ENCODE measurements around the gene SUSD3. TPM values are rescaled to one million over a fixed set of nuclear protein-coding genes. Genes with fewer than 3 reads are reported as not detected.

The SUSD3 gene
- total RNA-seq, 1 donor from 2014 or later = 58.8 TPM

DNA sequence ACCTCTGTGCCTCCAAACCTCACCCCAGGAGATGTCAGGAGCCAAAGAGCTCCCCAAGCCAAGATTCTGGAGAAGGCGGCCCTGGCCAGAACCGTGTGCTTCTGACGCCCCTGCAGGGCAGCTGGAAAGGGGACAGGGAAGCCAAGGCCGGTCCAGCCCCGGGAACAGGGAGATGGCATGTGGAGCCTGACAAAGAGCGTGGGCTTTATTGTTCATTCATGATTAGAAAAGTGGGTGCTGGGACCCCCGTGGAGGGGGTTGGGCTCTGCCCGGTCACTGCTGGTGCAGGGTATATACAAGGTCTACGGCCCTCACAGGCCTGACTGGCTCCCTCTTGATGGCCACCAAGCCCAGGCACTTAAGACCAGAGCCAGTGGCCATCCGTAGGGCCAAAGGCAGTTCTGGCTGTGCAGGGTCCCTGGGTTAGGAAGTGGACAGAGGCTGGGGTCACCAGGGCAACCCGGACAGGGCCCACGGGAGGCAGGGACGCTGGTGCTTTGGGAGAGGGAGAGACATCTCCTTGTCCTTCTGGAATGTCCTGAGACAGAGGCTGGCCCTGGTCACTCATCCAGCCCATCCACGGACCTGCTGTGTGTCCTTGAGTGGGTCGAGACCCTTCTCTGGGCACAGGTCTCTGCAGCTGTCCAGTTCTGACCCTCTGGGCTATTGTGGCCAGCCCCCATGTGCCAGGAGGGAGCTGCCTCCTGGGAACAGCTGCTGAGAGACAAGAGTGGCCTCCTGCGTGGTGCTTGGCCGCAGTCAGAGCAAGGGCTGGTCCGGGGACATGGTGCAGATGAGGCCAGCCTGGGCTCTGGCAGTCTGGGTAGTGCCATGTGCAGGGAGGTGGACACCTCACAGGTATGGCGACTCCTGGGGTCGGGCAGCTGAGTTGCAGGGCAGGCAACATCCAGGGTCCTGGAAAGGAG, 63.1 kb downstream of the SUSD3 start:
- intact Hi-C loops (cut with micrococcal nuclease) = no loop called here

DNA sequence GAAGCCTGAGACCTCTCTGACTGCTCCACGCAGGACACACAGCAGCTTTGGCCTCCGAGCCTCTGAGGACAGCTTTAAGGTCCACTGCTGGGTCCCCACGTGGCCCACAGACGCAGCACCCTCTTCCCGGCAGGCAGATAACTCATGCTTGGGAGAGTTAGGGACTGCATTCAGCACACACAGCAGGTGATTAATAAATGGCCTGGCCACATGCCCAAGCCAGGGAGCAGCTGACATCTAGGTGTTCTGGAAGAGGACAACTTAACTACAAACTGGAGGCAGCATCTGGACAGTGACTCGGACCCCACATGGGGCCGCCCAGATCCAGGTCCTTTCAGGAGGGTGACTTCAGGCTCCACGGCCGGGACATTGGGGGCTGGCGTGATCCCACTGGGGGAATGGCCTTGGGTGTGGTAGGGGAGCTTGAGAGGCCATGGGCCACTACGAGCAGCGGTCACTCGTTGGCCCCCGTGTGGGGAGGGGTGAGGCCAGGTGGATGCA, 64.3 kb downstream of the SUSD3 start:
- intact Hi-C loops (cut with micrococcal nuclease) = no loop called here

DNA sequence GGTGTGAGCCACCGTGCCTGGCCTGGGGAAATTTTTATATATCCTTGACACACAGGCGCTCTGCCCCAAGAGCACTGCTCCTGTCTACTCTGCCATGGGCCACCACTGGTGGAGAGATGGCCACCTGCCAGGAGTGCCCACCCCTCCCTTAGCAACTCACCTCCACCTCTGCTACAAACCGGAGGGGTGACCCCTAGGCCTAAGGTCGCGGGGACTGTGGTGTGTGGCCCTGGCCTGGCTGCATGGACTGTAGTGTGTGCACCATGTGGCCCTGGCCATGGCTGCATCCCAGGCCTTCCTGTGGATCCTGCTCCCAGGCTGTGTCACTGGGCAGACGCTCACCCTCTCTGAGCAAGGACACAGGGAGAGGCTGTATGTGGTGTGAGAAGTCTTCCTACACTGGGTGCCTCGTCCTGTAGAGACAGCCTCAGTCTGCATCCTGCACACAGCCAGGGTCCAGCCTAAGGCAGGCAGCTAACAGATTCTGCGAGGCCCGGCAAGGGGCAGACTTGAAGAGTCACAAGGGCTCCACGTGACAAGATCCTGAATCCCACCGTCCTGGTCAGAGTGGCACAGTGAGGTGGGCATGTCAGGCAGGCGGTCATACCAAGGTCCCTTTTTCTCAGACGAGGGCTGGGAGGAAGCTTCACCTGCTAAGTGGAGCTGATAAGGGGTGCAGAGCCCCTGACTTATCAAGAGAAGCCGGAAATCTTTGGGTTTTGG, 65.2 kb downstream of the SUSD3 start:
- intact Hi-C loops (cut with micrococcal nuclease) = no loop called here

DNA sequence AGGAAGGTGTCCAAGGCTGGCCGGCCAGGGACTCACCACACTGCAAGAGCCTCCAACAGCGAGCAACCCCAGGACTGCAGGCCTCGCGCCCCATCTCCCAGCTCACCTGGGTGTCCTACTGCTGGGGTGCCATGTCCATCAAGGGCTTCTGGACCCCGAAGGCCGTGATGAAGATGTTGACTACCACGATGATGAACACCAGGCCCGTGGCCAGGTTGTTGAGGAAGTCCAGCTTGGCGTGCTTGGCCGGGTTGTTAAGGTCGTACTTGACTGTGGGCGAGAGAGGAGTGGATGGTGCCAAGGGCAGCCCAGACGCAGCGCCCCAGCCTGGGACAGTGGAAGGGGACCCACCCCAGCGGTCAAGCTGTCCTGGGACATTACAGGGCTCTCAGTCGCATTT, 66.3 kb downstream of the SUSD3 start:
- intact Hi-C loops (cut with micrococcal nuclease) = no loop called here

DNA sequence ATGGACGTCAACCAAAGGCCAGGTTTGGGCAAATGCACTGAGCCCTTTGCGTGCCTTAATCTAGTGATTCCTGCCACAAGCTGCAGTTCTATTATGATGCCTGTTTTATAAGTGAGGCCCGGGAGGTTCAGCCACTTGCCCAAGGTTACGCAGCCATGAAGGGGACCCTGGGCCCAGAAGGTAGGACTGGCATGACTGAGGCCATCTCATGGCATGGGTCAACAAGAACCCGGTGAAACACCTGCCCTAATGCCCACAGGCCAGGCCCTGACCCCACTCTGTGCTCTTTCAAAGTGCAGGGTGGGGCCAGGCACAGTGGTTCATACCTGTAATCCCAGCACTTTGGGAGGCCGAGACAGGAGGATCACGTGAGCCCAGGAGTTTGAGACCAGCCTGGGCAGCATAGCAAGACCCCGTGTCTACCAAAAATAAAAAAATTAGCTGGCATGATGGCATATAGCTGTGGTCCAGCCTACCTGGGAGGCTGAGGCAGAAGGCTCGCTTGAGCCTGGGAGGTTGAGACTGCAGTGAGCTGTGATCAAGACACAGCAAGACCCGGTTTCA, 66.9 kb downstream of the SUSD3 start:
- intact Hi-C loops (cut with micrococcal nuclease) = no loop called here

DNA sequence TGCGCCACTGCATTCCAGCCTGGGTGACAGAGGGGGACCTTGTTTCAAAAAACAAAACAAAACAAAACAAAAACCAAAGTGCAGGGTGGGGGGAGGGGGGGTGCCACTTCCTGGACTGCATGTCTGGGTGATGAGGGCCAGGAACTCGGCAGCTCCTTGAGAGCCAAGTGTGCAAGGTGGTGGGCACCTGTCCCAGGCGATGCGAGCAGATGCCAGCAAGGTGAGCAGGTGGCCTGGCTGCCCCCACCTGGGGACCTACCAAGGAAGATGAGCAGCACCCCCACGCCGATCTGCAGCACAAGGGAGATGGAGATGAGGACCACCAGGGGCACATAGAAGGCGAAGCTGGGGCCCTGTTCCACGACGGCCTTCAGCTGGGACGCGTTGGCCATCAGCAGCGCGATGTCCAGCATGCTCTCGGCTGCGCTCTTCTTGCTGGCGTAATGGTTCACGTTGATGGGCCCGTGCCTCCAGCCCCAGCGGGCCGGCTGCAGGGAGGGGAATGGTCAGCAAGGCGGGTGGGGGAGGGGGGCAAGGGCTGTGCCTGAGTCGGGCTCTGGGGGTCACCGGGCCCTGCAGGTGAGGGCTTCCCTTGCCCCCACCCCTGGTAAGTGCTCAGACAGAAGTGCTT, 67.8 kb downstream of the SUSD3 start:
- intact Hi-C loops (cut with micrococcal nuclease) = no loop called here

DNA sequence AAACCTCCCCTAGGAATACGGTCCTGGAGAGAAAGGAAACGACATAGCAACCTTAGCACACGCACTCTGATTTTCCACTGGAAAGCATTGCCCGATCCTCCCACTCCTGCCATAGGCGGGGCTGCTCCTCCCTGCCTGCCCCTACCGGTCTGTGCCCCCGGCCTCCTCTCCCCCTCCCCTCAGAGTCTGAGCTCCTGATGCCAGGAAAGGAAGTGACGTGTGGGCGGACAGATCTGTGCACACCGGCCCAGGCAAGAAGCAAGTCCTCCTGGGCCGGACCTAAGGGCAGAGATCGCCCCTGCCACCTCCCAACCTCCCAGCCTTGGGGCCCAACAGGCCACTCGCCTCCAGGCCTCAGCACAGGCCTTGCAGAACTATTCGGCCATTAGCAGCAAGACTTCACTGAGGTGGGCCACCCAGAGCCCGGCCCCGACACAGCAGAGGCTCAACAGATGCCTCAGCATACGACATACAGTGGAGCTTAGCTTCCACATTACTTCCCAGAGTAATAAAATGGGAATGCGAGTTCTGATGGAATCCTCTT, 68.4 kb downstream of the SUSD3 start:
- intact Hi-C loops (cut with micrococcal nuclease) = no loop called here

DNA sequence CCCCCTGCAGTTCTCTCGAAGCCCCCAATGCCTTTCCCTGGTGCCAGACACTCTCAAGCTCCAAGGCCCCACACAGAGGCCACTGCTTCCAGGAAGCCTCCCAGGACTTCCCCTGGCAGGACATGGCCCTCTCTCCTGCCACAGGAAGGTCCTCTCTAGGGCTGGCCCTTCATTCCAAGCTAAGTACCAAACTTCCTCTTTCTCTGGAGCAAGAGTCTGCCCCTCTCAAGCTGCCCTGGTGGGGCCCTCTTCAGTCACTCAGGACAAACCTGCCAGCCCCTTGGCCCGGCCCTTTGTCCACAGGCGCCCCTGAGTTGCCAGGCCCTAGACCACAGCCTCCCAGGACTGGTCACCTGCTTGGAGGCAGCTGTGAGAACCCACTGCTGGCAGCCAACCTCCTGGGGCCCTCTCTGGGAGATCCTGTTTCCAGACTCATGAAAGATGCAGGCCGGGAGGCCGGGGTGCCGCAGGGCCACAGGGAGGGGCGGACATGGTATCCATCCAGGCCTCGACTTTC, 69.0 kb downstream of the SUSD3 start:
- intact Hi-C loops (cut with micrococcal nuclease) = no loop called here

DNA sequence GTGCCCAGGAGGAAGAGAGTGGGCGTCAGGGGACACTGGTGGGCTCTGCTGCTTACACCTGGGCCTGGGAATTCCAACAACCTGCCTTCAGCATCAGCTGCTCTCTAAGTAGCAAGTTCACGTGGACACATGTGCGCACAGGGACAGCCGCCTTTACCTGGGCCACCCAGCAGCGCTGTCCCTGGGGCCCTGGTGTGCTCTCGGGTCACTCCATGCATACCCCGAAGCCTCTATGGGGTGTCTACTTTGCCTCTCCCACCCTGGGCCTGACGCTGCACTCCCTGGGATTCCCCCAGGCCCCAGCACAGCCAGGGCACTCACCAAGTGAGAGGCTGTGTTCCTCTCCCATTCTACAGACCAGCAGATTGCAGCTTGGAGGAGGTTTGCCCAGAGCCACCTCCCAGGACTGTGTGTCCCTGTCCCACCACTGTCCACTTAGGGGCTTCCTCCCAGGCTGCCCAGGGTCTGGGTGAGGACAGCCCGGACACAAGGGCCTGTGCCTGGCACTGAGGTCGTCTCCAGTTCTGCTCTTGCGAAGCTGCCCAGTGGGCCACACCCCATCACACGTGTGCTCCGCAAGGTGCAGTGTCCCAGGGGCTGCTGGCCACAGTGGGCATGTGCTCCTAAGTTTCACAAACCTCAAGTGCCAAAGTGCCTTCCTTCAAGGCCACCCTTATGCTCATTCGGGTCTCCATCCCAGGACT, 69.7 kb downstream of the SUSD3 start:
- intact Hi-C loops (cut with micrococcal nuclease) = no loop called here

DNA sequence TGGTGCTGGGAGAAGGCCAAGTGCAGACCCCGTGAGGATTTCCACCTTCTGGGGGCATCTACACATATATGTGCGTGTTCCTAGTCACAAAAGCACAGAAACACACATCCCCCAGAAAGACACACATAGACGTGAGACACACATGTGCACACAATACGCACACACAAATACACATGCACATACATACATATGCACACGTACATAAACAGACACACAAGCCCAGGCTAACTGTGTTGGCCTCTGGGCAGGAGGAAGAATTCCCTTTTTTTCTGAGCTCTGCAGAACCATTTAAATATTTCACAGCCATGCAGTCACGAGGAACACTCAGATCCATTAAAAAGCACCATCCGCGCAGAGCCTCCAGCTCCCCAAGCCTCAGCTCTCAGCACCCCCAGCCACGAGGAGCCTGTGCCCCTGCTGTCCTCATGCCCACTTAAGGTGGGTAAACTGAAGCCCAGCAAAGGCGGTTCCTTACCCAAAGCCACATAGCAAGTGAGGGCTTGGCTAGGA, 70.3 kb downstream of the SUSD3 start:
- intact Hi-C loops (cut with micrococcal nuclease) = no loop called here

DNA sequence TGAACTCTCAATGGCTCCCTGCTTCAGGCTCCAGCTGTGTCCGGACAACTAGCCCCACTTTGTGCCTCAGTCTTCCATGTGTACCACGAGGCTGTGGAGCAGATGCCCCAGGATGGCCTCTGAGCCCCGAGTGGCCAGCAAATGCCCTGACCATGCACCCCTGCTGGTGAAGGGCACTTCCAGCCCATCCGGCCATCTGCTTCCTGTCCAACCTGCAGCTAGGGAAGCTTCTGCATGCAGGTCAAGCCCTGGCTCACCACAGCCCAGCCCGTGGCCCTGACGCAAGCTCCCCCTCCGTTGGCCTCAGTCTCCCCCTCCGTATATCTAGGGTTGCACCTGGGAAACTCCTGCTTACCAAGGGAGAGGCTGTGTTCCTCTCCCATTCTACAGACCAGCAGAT, 70.8 kb downstream of the SUSD3 start:
- intact Hi-C loops (cut with micrococcal nuclease) = no loop called here

DNA sequence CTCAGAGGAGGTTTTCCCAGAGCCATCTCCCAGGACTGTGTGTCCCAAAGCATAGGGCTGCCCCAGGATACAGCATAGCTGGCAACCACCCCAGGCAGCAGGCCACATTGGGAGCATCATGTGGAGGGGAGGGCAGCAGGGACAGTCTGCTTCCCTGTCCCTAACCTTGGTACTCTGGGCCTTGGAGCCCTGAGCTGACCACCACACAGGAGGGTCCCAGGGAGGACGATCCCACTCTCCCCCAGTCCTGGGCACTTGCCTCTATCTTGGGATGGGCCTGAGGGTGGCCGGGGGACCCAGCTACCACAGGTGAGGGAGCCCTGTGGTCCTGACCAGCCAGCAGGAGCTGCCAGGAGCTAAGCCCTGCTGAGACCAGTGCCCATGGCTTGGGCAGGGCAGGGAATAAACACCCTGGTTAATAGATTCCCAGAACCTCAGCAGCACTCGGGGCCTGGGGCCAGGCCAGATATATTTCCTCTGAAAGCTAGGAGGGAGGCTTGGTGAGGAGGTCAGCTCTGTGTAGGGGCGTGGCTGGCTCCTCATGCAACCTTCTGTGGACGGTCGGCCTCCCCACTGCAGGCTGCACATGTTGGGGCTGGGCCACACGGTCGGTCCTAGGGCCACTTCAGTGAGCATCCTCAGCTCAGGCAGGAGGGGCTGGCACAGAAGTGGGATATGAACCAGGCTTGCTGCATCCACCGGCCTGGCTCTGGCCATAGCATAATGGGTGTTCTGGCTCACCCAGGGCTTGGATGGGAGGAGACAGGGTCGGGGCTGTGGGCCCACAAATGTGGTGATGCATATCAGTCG, 71.4 kb downstream of the SUSD3 start:
- intact Hi-C loops (cut with micrococcal nuclease) = no loop called here

DNA sequence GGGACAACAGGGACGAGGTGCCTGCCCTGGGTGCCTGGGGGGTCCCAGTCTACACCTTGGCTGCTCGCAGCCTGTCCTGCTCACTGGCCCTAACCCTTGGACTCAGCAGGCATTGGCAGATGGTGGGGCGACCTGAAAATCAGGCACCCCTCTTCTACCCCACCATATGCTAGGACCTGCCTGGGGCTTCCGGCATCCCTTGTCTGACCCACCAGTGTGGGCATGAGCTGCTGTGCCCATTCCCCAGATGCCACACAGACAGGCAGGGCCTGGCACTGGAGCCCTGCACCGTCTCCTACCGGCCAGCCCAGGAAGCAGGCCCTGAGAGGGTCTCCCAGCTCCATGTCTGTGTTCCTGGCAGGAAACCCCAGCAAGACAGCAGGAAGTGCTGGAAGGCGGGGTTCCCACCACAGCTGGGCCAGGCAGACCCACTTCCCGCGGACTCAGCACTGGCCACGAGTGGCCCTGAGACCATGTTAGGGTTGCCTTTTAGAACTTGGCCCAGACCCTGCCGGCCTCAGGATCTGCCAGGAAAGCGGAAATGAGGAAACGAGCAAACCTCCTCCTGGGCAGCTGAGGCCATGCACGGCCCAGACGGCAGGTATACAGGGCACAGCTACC, 72.5 kb downstream of the SUSD3 start:
- intact Hi-C loops (cut with micrococcal nuclease) = no loop called here

DNA sequence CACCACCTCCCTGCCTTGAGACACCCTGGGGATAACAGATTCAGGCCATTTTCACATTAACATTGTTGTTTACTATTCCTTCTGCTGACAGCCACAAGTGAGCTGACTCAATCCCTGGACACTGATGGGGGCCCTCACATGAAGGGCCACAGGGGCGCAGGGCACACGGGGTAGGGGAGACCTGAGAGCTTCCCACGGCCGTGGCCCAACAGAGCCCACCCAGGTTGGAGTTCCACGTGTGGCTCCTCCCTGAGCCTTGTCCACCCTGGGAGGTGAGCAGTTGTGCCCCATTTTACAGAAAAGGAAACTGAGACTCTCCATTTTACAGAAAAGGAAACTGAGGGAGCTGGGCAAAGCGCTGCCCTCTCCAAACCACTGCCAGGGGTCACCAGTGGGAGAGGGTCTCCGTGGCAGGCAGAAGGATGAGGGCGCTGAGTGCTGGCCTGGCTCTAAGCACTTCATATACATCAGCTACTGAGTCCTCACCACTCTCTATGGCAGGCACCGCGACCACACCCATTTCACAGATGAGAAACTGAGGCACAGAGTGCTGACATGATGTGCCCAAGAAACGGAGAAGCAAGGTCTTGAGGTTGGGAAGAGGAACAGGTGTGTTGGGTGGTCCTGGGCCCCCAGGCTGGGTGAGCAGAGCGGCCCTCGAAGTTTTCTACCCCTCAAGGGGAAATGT, 73.2 kb downstream of the SUSD3 start:
- intact Hi-C loops (cut with micrococcal nuclease) = no loop called here

DNA sequence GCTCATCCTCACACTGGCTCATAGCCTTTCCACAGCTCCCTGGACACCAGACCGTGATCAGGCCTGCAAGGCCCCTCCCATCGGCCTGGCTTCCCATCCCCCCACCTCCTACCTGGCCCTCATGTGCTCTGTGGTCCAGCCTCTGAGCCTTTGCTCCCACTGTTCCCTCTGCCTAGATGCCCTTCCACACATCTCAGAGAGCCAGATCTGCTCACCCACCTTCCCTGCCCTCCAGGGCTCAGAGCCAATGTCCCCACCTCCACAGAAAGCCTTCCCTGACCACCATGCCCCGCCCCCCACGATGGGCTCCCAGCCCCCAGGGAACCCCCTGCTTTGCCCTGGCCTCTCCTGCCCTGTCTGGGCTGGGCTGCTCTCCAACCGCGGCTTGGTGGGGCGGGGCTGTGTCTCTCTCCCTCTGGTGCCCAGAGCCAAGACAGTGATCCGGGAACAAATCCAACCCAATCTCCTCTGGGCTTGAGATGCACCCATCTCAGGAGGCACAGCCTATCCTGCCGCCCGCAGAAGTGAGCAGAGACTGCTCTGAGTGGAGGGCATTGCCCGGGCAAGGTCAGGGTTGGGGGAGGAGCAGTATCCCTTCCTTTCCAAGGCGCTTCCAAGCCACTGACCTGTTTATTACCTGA, 73.9 kb downstream of the SUSD3 start:
- intact Hi-C loops (cut with micrococcal nuclease) = no loop called here

DNA sequence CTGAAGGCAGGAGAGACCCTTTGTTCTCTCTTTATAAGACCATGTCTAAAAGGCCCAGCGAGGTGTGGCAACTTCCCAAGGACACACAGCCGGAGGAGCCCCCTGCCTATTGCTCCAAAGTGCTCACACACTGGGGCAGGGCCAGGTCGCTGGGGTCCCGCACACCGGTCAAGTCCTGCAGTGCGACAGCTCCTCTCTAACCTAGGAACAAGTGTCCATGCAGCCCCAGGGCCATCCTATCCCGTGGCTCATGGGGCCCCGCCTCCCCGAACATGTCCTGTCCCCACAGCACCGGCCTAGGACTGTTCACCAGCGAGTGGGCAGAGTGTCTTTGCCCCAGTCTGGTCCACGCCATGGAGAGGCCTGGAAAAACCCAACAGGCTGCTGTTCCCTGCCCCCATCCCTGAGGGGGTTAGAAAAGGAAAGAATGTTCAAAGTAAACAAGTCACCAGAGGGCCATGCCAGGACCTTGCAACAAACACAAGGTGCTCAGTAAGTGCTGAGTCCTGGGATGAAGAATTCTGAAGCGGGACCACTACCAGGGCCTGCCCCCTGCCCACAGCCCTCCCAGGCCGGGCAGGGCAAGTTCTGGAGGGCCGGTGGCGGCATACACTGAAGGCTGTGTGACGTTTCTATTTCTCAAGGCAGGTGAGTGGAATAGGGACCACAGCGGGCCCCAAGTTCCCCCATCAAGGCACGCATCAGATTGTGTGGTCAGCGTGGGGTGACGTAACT, 74.6 kb downstream of the SUSD3 start:
- intact Hi-C loops (cut with micrococcal nuclease) = no loop called here

DNA sequence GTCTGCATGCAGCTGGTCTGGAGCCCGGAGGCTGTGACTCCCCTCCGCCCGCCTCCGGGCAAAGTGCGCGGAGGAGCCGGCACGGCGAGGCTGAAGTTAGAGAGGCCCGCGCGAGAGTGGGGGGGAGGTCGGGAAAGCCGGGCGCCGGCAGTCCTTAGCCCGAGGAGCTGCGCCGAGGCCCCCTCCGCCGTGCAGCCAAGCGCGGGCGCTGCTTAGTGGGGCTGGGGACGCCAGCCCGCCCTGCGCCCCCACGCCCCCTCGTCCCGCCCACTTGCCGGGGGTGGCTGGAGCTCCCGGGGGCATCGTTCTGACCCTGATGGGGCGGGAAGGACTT, 75.1 kb downstream of the SUSD3 start:
- intact Hi-C loops (cut with micrococcal nuclease) = loop anchor here (1.0 to 2.0 kb wide), 3 partner anchors 23 to 69 kb away; no protein-coding TSS in a partner anchor

All from T-helper 2 cell treated with Interferon-gamma antibody and Interleukin-4, amounts not matched to agents 100 ng/mL and 5 ng/mL, for 36 hours (primary cell).